GM18861 (cell line): ENCODE results near the gene FBLL1.
"Not testable (repeated sequence)": the region's sequence is repeated elsewhere in the genome, so short reads cannot be mapped to it uniquely, and the experiment has no call there.

Experiments
- ATAC-seq: cut with Tn5 transposase; IDR thresholded peaks from one replicate; pipeline ENCODE4 v1.9.1; 2021; ENCODE audit not compliant: unreplicated experiment

The FBLL1 gene

DNA sequence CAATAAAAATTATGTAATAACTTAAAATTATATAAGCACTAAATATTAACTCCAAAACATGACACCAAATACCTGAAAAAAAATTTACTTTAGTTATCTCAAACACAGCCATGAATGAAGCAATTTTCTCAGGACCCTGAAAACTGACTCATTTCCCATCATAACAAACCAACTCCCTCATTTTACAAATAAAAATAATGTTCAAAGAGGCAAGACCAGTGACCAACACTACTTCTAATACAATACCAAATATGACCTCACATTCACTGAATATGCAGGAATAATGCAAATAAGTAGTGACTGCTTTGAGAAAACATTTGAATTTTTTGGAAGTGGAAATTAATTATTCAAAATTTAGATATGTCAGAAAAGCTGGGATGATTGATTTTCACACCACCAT lies 21.6 kb downstream of the FBLL1 start:
- ATAC-seq = no peak

DNA sequence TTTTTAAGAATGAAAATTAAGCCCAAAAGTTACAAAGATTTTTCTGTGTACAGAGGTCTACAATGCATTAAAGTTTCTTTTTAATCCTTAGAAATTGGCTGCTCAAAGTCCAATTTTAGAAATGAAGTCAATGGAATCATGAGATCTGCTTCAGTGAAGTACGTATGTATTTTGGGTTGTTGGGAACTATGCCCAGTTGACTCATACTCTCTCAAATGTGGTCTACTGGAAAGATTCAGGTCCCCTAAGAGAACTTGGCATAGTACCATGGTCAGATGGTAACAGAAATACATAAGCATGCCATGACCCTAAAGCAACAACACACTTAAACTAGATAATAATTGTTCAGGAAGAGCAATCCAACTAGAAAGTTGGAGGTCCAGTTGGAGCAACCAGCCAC lies 23.0 kb downstream of the FBLL1 start:
- no peak for ATAC-seq

- ATAC-seq = no peak
These were observed 24.4 kb downstream of the FBLL1 start for GRCh38 chr5:168553377-168554130.

DNA sequence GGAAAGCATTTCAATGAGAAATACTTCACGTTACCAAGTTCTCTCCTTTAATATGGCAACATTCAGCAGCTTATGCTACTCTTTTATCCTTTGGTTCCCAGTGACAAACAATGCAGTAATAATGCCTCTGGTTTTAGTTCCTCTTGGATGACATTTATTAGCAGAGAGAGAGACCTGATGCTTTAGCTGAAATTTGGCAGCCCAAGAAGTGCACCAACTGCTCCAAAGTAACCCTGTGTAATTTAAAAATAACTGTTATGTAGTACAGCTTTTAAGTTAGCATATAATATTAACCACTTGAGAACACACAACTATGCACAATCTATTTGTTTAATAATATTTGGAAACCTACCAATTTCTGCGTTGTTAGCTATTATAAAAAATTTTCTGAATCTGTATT lies 28.3 kb downstream of the FBLL1 start:
- no peak for ATAC-seq

- no peak for ATAC-seq
These were observed 33.2 kb downstream of the FBLL1 start for GRCh38 chr5:168562279-168562678.

GRCh38 chr5:168563959-168564358 lies 34.9 kb downstream of the FBLL1 start:
- no peak for ATAC-seq

DNA sequence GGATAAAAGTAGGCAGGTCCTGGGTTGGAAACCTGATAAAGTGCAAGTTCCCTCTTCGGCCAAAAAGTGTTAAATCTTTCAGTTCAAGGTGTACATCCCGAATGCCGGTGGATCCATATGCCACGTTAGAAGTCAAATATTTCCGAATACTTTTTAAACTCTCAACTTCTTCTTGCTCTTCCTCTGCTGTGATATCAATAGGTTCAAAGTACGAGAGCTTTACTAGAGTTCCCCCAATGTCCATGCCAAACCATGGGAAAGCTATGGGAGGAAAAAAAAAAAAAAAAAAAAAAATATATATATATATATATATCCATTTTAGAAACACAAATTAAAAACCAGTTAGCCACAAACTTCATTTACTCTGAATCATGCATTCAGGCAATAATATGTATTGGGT lies 39.6 kb downstream of the FBLL1 start:
- ATAC-seq = no peak

DNA sequence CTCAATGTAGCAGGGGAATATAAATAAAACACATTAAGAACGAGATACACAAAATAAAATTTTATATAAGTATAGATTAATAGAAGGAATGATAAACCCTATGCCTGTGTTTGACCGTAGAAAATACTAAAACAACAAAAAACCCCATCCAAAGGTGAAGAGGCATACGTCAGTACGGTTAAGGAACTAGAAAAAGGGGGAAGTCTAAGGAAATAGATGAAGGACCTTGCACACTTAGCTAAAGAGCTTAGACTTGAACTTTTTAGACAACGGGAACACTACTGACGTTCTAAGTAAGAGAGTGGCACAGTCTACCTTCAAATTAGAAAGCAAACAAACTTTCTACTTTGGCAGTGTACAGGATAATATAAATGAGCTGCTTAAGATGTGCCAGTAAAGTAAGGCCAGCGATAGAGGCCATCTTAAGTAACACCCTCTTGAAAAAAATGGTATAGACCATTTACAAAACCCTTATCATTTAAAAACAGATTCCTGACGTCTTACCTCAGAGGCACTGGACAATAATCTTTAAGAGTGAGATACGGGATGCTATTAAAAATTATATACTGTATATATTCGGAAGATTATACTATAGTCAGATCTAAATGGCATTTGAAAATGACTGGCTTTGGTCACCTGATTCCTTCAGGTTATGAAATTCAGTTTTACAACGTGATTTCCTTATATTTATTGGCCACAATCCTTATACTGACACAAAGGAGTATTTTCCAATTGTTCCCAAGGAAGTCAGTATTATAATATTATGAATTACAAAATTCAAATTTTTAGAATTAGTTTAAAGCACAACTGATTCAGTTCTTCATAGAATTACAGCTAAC lies 41.6 kb downstream of the FBLL1 start:
- ATAC-seq = no peak

DNA sequence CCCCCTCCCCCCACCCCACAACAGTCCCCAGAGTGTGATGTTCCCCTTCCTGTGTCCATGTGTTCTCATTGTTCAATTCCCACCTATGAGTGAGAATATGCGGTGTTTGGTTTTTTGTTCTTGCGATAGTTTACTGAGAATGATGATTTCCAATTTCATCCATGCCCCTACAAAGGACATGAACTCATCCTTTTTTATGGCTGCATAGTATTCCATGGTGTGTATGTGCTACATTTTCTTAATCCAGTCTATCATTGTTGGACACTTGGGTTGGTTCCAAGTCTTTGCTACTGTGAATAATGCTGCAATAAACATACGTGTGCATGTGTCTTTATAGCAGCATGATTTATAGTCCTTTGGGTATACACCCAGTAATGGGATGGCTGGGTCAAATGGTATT lies 44.6 kb downstream of the FBLL1 start:
- not testable (repeated sequence) for ATAC-seq

DNA sequence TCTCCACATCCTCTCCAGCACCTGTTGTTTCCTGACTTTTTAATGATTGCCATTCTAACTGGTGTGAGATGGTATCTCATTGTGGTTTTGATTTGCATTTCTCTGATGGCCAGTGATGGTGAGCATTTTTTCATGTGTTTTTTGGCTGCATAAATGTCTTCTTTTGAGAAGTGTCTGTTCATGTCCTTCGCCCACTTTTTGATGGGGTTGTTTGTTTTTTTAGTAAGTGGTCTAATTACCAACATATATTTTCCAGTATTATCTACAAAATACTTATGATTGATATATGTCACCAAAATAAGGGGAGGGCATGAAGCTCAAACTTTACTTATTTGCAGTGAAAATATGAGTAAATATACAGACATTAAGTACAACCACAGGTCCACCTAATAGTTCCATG lies 45.1 kb downstream of the FBLL1 start:
- not testable (repeated sequence) for ATAC-seq

- no peak for ATAC-seq
These were observed 46.6 kb downstream of the FBLL1 start for GRCh38 chr5:168575391-168576372.

- no peak for ATAC-seq
These were observed 48.9 kb downstream of the FBLL1 start for GRCh38 chr5:168578006-168578405.

- peak; percentile 43 for ATAC-seq
These were observed 49.7 kb downstream of the FBLL1 start, which contains the start of gene PANK3 for GRCh38 chr5:168578538-168579487. PANK3 (minus strand) TSS chr5:168579368; CDS start chr5:168579283, 85 bp downstream.

GRCh38 chr5:168579488-168580226 lies 50.6 kb downstream of the FBLL1 start:
- peak; percentile 91 for ATAC-seq

DNA sequence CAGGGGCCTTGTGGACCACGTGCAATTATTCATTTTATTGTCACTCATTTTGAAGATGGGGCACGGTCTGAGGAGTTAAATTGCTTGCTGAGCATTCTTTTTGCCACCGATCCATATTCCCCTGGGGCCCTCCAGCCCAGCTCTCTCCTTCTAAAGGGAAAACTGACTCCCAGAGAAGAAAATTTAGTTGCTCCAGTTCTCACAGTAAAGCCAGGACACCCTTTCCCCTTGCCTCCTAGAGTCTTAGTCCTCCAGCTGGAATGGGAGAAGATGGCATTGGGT lies 51.1 kb downstream of the FBLL1 start:
- no peak for ATAC-seq
